Gastrocnemius medialis (tissue), 4 donors: ENCODE measurements around the gene IKBKE.

ENCODE experiments used
- POLR2A ChIP-seq, 2 donors: fragments of 450-650 bp; IDR thresholded peaks; one replicate each; pipeline ENCODE4 v1.6.1; 2017; ENCODE audit warnings: antibody characterized with exemption in 2 of 2, mild to moderate bottlenecking in 2 of 2, moderate library complexity in 2 of 2
- TF ChIP-seq, protein P1 (sequence below), 5 experiments: fragments of 450-650 bp in 3 of 5; fragments of 200-600 bp in 2 of 5; sonication (generic) in 2 of 5; IDR thresholded peaks in 4 of 5; conservative IDR thresholded peaks in 1 of 5; 1 replicate in 4 of 5; 2 replicates in 1 of 5; pipeline ENCODE4 v1.5.1; 2016 to 2019; ENCODE audit warnings: antibody characterized with exemption in 5 of 5, mild to moderate bottlenecking in 3 of 5, moderate library complexity in 3 of 5

DNA sequence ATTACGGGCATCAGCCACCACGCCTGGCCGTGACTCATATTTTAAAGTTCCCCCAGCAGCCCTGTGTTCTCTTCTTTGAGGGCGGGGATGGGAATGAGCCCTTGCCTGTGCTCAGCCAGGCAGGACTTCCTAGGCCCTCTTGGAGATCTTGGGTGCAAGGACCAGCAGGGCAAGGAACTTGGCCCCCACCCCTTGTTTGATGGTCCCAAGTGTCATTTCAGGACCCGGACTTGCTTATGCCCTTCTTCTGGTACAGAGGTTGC, 46.4 kb downstream of the IKBKE start:
- TF ChIP-seq, protein P1, sequence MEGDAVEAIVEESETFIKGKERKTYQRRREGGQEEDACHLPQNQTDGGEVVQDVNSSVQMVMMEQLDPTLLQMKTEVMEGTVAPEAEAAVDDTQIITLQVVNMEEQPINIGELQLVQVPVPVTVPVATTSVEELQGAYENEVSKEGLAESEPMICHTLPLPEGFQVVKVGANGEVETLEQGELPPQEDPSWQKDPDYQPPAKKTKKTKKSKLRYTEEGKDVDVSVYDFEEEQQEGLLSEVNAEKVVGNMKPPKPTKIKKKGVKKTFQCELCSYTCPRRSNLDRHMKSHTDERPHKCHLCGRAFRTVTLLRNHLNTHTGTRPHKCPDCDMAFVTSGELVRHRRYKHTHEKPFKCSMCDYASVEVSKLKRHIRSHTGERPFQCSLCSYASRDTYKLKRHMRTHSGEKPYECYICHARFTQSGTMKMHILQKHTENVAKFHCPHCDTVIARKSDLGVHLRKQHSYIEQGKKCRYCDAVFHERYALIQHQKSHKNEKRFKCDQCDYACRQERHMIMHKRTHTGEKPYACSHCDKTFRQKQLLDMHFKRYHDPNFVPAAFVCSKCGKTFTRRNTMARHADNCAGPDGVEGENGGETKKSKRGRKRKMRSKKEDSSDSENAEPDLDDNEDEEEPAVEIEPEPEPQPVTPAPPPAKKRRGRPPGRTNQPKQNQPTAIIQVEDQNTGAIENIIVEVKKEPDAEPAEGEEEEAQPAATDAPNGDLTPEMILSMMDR (IDR thresholded peaks at IDR 0.05 in 4 of 5, conservative IDR thresholded peaks at IDR 0.05 in 1 of 5) = no peak
- no peak for TF ChIP-seq POLR2A (IDR thresholded peaks at IDR 0.05)
